RKO (cell line): ENCODE measurements around the gene ARSB.
"Not testable (repeated sequence)": the region's sequence is repeated elsewhere in the genome, so short reads cannot be mapped to it uniquely, and the experiment has no call there.

ENCODE experiments used
- DNase-seq: peaks from one replicate; pipeline ENCODE4 v3.0.0-alpha.2; 2016; ENCODE audit warnings: low spot score

Gene ARSB

DNA sequence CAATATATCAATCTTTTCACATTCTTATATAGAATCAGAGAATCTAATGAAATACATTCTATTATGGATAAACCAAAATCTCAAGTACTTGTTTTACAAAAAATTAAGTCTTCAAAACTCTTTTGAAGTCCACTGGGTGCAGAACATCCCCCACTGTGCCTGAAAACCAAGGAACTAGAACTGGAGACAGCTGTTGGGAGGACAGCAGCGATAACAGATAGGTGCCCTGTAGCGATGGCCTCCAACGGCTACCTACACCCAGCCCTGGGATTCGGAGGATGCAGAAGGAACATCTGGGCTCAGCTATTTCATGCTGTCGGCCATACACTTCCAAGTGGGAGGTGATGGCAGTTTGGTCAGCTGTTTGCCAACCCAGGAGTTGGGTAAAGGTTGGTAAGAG lies 207.2 kb downstream of the ARSB start:
- DNase-seq = no peak

DNA sequence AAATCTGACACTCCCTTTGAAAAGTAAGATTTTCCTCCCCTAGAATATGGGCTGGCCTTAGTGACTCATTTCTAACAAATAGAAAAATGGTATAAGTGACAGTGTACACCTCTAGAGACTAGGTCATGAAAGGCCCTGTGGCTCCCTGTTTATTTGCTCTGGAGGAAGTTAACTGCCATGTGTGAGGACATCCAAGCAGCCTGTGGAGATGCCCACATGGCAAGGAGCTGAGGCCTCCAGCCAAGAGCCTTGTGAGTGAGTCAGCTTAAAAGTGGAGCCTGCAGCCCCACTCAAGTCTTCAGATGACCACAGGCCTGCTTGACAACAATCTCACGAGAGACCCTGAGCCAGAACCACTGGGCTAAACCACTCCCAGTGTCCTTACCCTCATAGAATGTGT lies 208.5 kb downstream of the ARSB start:
- no peak for DNase-seq

DNA sequence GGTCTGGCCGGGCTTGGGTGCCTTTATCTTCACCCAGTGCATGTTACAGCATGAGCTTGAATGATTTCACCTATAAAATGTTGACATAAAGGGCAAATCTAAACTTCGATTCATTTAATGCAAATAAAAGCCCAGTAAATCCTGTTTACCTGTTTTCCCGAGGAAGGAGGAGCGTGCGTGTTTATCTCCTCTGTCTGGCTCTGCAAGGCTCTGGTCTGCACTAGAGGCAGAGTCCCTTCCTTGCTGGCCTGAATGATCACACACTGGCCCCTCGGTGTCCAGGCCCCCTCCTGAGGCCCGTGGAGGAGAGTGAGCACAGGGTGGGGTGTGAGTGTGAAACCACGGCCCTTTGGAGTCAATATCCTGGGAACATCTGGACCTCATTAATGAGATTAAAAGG lies 211.5 kb downstream of the ARSB start:
- DNase-seq = no peak

DNA sequence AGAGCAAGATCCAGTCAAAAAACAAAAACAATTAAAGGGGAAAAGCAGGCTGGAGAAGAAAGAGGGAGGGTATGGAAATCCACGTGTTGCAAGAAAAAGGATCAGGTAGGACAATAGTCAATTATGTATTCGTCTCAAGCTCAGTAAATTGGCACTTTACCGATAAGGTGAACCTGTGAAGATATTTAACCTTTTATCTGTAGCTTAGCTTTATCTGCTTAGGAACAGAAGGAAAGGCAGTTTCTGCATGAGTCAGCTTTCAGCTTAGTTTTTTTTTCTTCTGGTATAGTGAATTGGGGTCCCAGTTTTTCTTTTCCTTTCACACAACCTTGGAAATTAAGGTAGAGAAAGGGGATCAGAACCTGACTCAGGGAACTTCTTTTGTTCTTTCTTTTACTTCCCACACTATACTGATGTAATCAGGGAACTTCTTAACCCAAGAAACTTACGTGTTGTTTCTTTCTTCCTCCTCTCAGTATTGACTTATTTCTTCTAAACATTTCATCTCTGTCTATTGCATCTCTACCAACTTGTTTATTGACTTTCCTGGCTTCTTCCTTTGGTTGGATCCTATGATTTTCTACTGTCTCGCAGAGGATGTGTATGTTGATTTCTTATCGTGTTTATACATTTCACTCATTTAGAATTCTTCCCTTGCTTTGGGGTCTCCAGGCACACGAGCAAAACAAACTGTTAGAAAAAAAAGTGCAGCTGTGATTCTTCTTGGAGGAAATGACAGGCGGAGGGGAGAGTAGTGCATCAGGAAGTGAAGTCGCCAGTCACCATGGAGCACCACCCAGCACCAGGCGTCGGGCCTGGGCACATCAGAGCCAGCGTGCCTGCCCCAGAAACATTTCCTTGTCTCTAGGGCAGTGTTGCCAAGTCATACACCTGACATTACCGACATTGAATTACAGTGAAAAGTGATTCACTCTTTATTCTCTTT lies 213.6 kb downstream of the ARSB start:
- DNase-seq = no peak

DNA sequence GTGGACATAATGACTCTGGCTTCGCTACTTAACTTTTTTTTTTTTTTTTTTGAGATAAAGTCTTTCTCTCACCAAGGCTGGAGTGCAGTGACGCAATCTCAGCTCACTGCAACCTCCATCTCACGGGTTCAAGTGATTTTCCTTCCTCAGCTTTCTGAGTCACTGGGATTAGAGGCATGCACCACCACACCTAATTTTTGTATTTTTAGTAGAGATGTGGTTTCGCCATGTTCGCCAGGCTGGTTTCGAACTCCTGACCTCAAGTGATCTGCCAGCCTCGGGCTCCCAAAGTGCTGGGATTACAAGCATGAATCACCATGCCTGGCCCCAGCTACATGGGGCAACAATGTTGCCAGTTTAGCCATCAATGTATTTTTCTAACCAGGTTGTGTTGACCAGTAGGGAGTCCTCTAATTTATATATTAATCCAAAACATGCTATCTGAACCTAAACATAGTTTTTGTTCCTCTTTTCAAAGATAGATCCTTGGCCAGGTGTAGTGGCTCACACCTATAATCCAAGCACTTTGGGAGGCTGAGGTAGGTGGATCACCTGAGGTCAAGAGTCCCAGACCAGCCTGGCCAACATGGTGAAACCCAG lies 216.2 kb downstream of the ARSB start:
- DNase-seq = no peak

DNA sequence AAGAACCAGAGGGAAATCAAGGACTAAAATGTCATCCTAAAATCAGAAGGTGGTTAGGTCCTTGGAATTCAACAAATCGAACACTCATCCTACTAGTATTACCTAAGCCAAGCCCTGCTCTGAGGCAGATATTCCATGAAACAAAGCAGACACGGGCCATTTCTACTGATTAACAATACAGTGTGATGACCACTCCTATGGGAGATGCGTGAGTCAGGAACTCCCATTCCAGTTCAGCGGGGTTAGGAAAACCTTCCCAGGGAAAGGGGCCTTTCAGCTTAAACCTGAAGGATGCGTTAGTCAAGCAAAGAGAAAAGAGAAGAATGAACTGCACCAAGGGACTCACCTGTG lies 218.7 kb downstream of the ARSB start:
- no peak for DNase-seq

DNA sequence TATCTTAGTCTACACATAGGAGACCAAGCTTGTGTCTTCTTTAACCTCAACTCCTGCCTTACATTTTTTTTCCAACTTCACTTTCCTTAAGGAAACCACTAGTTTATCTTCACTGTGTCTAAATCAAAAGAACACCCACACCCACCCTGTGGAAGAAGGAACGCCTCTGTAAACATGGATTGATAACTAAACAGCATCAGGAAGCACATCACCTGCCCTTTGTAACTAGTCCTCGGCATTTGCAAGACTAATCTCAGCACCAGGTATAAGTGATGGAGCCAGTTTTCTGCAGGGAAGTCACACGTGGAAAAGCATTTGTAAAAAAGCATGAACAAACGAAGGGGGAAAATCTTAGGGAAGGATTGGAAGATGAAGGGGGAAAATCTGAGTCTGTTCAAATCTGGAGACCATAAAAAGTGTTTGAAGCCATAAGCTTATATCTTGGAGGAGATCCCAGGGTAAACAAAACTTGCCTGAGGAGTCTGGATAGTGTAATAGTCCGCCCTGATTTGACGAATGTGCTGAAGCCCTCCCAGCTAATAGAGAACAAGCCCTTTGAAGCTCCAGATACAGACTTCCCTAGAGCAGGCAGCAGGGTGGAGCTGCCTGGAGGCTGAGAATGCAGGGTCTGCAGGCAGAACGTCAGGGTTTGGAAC lies 219.2 kb downstream of the ARSB start:
- DNase-seq = no peak

DNA sequence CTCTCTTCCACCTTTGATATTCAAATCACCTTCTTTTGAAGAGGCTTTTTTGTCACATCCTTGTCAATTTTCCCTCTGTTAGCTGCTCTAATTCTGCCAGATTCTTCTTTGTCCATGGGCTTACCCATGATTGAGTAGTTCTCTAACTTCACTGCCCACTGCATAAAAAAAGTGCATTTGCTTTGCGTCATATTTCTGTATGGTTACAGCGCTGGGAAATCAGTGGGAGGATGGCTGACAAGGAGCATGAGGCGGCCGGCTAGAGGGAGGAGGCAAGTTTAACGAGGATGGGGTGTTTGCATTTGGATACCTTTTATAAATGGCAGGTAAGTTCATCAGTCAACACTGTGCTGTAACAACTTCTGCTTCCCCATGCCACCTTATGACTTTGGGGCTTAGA lies 220.0 kb downstream of the ARSB start:
- no peak for DNase-seq

DNA sequence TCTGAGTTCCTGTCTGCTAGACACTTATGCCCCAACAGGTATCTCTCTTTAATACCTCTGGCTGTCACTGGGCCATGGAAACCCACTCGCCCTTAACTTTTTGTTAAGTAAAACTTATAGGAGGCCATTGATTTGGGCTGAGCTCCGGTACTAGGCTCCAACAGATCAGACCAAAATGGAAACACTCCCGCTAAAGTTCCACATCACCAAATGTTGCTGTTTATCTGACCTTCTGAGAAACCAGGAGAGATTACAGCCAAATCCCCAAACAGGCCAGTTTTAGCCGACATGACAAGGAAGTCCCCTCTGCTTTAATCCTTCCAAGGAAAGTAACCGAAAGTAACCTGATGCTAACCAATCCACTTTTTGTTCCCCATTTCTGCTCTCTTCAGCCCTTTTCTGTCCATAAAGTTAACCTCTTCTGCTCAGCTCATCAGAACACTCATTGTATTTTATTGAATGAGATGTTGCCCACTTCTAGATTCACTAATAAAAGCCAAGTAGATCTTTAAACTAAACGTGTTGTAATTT lies 221.4 kb downstream of the ARSB start:
- DNase-seq = no peak

DNA sequence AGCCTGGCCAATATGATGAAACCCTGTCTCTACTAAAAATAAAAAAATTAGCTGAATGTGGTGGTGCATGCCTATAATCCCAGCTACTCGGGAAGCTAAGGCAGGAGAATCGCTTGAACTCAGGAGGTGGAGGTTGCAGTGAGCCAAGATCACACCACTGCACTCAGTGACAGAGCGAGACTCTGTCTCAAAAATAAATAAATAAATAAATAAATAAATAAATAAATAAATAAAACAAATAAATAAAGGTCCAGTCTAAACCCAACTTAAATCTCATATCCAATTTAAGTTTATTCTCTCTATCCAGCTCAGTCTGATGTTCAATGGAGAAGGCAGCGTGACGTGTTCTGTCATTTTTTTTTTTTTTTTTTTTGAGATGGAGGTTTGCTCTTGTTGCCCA lies 222.4 kb downstream of the ARSB start:
- DNase-seq = not testable (repeated sequence)

DNA sequence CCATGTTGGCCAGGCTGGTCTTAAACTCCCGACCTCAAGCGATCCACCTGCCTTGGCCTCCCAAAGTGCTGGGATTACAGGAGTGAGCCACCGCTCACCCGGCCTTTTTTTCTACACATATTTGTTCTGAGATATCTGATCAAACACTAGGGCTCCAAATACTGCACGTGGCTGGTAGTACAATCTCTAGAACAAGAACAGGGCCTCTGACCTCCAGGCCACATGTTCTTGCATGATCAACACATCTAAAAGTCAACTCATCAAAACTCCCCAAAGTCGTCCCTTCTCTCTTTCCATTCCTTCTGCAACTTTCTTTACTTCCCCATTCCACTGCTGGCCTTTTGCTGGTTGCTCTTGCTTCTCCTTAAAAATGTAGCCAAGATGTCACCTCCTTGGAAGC lies 223.3 kb downstream of the ARSB start:
- no peak for DNase-seq

DNA sequence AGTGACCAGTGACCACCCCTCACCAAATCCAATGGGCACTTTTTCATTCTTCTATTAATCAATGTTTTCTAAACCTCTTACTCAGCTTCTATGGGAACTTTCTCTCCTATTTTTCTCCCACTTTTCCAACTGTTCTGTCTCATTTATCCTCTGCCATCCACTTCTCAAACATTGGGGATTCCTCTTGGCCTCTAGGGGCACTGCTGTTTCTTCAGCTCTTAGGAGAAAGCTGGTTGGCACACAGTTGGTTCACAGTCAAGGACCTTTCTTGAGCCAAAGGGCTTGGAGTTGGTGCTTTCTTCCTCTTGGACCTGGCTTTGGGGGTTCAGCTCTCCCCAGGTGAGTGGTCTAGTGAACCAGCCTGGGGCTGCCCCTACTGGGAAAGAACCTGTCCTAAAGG lies 224.3 kb downstream of the ARSB start:
- no peak for DNase-seq

DNA sequence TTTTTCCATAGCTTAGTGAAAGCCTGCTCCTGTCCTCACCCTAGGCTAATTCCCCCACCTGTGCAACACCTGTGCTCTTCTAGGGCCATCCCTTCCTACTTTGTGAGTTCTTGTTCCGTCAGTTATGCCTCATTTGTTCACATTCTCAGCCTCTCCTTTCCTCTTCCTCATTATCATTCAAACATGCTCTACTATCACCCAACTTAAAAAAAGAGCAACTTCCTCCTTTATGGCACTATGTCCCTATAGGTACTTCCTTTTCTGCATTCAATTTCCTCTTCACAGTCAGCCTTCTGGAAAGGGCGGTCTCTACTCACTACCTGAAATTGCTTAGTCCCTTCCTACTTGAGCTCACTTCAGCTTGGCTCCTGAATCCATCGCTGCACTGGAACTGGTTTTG lies 224.7 kb downstream of the ARSB start:
- no peak for DNase-seq

DNA sequence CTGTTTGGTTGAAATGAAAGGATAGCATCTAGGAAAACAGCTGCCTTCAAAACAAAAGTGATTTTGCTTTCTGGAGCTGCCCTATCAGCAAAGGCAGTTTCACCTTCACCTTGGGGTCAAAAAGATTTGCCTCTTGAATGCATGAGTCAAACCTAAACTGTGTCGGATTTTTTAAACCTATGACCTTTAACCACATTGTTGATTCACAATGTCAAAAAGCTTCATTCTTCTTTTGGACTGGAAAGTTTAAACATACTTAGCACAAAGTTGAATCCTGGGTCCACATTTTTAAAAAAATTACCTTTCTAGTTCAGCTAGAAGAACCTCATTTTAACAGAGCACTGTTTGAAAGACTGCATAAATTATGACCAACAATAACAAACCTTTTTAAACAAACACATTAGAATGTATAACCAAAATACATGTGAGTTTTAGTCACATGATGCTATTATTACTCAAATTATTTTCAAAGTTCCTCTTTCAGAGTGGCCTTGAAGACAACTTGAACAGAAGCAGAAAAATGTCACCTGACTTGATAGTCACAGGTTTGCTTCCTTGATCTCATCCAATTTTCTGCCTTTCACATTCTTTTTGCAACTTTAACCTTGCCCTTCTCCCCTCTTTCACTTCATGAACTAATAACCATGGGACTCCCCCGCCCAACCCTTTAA lies 226.8 kb downstream of the ARSB start:
- DNase-seq = no peak

DNA sequence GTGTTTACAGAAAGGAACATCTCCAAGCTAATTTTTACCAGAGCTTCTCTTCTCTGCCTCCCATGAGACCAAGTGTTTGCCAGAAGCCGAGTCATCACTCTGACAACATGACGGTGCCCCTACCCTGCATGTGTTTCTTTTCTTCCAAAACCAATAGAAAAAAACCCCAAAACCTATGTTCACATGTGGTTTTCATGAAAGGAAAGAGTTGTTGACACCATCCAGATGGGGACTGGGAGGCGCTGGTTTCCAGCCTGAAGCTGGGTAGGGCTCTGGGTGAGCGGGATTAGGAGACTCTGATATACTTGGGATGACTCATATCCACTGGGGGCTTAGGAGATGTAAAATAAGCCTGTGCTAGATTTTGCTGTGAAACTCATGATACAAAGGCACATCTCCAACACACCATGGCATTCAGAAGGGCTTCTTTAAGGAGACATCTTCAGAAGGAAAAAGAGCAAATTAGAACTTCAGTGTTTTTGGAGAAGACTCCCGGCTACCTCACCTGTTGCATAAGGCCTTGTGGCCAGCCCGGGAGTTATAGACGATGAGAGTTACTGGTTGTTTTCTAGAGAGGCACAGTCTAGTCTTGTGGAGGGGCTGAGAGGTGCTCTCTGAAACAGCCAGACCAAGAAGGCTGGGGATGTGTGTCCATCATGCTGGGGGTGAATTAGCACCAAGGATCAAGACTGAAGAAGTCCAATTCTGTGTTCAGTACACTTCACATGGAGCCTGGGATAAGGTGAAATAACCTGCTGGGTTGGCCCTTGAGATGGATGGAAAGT lies 227.6 kb downstream of the ARSB start:
- DNase-seq = no peak

DNA sequence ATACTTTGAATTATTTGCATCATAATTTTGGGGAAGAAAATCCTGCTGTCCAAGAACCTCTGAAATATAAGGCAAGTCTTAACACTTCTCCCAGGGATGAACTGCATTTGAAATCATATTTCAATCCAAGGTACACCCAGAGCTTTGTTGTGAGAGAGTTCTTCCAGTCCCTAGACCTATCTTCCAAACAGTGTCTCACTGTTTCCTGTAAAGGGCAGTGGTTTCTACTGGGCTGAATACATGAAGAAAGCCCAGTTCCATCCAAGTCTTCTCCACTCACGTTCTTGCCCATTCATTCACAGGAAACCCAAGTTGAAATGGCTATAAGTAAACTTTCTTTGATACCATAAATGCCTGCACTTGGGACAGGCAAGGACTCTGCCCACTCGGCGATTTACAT lies 228.3 kb downstream of the ARSB start:
- no peak for DNase-seq

DNA sequence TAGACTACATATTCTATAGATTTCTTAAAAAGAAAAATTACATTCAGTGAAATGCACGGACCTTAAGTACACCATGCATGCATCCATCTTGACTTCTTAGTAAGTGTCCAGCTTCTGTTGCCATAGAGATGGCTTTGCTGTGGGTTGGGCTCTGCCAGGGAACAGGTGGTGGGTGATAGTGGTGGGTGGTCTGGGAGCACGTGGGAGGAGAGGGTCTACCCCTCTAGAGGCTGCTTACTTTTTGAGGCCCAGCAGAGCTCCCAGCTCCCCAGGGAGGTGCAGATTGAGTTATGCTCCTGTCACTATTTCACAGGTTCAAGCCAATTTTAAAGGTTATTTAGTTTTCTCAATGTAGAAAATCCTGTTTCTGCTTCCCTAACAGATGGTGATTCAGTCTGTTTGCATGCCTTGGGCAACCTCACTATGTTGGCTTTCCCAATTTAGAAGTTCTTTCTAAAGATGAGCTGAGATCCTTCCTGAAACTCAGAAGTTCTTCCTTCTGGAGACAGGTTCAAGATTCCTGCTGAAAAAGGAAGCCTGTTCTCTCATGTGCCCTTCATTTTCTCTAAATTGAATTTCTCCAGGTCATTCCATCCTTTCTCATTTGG lies 229.2 kb downstream of the ARSB start:
- DNase-seq = no peak

DNA sequence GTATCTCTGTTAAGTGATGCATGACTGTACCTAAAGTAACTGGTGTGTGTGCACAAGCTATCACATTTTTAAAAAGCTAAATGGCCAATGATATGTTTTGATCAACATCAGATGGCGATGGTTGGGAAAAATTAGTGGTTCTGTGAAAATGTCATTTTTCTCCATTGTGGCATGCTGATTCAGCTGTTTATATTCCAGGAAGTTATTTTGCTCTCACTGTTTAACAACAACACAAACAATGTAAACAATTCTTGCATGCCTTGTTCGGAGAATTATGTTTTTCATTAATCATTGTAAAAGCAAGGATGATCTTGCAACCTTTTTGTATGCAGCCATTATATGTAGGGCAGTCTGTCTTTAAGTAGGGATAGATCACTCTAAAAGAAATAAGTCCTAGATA lies 230.5 kb downstream of the ARSB start:
- no peak for DNase-seq

DNA sequence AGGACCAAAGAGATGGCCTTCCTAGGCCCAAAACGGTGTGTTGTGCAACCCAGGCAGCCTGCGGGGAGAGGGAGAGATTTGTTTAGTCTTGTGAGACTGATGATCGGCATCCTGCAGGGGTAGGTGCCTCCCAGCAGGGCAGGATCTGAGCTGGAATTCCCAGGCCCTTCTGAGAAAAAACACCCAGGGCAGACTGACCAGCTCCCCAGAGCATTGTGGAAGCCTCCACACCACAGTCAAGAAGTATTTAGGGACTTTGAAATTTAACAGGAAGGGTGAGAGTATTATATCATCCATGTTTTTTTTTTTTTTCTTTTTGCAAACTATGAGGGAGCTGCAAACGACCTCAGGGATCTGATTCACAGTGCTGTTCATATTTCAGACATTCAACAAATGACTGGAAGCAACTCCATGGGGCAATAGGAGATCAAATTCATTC lies 232.0 kb downstream of the ARSB start:
- no peak for DNase-seq

DNA sequence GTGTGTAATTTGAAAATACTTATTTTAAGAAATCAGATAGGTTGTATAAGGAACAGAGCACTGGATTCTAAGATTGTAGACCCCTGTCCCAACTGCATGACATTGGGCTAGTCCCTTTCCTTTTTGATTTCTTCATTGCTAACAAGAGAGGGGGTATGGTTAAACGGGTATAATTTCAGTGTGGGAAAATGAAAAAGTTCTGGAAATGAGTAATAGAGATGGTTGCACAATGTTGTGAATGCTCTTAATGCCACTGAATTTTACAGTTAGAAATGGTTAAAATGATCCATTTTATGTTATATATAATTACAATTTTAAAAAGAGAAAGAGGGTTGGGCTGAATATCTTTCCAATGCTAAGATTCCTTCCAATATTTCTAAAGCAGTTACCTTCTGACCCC lies 233.2 kb downstream of the ARSB start:
- no peak for DNase-seq

DNA sequence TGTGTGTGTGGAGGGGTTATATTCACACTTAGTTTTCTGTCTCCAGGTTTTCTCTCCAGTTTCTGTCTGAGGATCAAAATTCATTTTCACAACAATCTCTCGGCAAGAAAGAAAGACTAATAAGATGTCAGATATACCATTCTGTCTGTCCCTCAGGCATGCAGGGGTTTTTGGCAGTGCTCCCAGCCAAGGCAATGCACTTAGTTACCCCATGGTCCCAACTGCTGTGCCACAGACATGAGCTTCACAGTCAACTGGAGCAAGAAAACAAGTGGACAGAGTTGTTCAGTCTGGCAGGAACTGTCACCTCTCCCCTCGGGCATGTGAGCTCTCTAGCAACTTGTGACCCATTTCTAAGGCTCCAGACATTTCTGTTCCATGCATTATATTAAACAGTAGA lies 234.8 kb downstream of the ARSB start:
- DNase-seq = no peak
